ENCODE measurements around the gene SRRD. TPM values are rescaled to one million over a fixed set of nuclear protein-coding genes. Genes with fewer than 3 reads are reported as not detected.

The SRRD gene
- total RNA-seq, 4 donors from 2014 or later, result 4.2 to 17.3 (median 10.1) TPM

GRCh38 chr22:26461188-26461810 is 22.4 kb upstream of the SRRD start:
- no peak overlapping the region for H3K27ac ChIP-seq
- H3K4me3 ChIP-seq, result no peak overlapping the region
- DNase-seq, result peak; percentile 56 to 85 (median 70)
- H3K36me3 ChIP-seq, result peaks cover 0 to 68% (median 0%) of the 10 kb centered on the region in 3 donors
- H3K27me3 ChIP-seq, result no peaks in the 10 kb centered on the region
- no peaks in the 10 kb centered on the region for H3K9me3 ChIP-seq
- TF ChIP-seq, protein P1, sequence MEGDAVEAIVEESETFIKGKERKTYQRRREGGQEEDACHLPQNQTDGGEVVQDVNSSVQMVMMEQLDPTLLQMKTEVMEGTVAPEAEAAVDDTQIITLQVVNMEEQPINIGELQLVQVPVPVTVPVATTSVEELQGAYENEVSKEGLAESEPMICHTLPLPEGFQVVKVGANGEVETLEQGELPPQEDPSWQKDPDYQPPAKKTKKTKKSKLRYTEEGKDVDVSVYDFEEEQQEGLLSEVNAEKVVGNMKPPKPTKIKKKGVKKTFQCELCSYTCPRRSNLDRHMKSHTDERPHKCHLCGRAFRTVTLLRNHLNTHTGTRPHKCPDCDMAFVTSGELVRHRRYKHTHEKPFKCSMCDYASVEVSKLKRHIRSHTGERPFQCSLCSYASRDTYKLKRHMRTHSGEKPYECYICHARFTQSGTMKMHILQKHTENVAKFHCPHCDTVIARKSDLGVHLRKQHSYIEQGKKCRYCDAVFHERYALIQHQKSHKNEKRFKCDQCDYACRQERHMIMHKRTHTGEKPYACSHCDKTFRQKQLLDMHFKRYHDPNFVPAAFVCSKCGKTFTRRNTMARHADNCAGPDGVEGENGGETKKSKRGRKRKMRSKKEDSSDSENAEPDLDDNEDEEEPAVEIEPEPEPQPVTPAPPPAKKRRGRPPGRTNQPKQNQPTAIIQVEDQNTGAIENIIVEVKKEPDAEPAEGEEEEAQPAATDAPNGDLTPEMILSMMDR (IDR thresholded peaks at IDR 0.05), result peak; percentile 4 to 76 (median 74)
- no peak for TF ChIP-seq POLR2A (IDR thresholded peaks at IDR 0.05)
- H3K4me1 ChIP-seq, result peaks cover 0 to 6% (median 0%) of the 10 kb centered on the region in 4 donors

DNA sequence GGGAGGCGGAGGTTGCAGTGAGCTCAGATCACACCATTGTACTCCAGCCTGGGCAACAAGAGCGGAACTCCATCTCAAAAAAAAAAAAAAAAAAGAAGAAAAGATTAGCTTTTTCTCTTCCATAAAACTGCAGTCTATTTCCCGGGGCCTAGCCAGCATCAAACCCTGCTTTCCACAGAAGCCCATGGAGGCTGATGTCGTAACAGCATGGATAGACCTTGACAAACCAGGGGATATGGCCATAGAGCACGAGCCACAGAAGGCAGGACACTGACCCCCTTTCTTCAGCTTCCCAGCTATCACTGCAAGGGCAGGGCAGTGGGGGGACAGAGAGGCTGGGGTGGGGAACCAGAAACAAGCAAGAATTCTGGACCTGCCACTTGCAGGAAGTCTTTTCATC is 21.6 kb upstream of the SRRD start:
- TF ChIP-seq, protein P1 (IDR thresholded peaks at IDR 0.05), result no peak
- TF ChIP-seq POLR2A (IDR thresholded peaks at IDR 0.05), result no peak
- Histone ChIP-seq H3K27me3 (no peaks in the 10 kb centered on the region), H3K36me3 (peaks cover 0 to 69% (median 0%) of the 10 kb centered on the region in 3 donors), H3K4me3 (no peak overlapping the region), H3K27ac (no peak overlapping the region), H3K4me1 (peaks cover 0 to 6% (median 0%) of the 10 kb centered on the region in 4 donors), H3K9me3 (no peaks in the 10 kb centered on the region)
- no peak for DNase-seq

DNA sequence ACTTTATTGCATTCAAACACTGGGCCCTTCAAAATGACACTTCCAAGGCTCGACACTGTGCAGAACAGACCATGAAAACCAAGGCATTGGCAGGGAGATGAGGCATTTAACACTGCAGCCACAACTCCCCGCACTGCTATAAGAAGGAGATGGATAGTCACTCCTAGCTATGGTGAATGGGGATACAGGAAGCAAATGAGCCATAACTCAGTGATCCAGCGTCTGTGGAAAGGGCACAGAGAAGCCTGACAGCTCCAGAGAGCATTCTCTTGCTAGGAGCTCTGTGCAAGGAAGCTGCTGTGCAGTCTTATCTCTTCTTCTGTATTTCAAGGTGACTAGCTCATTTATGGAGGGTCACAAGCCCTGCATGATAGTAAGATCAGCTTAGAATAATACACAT is 21.0 kb upstream of the SRRD start:
- TF ChIP-seq, protein P1 (IDR thresholded peaks at IDR 0.05), result no peak
- TF ChIP-seq POLR2A (IDR thresholded peaks at IDR 0.05), result no peak
- H3K27me3 ChIP-seq, result no peaks in the 10 kb centered on the region
- no peak overlapping the region for H3K27ac ChIP-seq
- H3K9me3 ChIP-seq, result no peaks in the 10 kb centered on the region
- DNase-seq, result no peak
- peaks cover 0 to 6% (median 0%) of the 10 kb centered on the region in 4 donors for H3K4me1 ChIP-seq
- no peak overlapping the region for H3K4me3 ChIP-seq
- H3K36me3 ChIP-seq, result peaks cover 0 to 69% (median 0%) of the 10 kb centered on the region in 3 donors

GRCh38 chr22:26463101-26463661 is 20.5 kb upstream of the SRRD start:
- DNase-seq, result no peak
- H3K4me1 ChIP-seq, result peaks cover 0 to 6% (median 0%) of the 10 kb centered on the region in 4 donors
- H3K4me3 ChIP-seq, result no peak overlapping the region
- TF ChIP-seq, protein P1 (IDR thresholded peaks at IDR 0.05), result no peak
- no peak overlapping the region for H3K27ac ChIP-seq
- H3K9me3 ChIP-seq, result no peaks in the 10 kb centered on the region
- peaks cover 0 to 69% (median 0%) of the 10 kb centered on the region in 3 donors for H3K36me3 ChIP-seq
- no peaks in the 10 kb centered on the region for H3K27me3 ChIP-seq

- Histone ChIP-seq H3K36me3 (peaks cover 0 to 70% (median 0%) of the 10 kb centered on the region in 3 donors), H3K9me3 (no peaks in the 10 kb centered on the region), H3K27ac (peak overlapping the region in 1 of 4 donors; percentile 25), H3K27me3 (no peaks in the 10 kb centered on the region), H3K4me3 (no peak overlapping the region), H3K4me1 (peaks cover 0 to 6% (median 0%) of the 10 kb centered on the region in 4 donors)
- DNase-seq, result no peak
- no peak for TF ChIP-seq POLR2A (IDR thresholded peaks at IDR 0.05)
- TF ChIP-seq, protein P1 (IDR thresholded peaks at IDR 0.05), result no peak
Observed at GRCh38 chr22:26463688-26464087, 20.0 kb upstream of the SRRD start.

Measured in Peyer's patch (tissue), 4 donors.